GM12878 (cell line): Measurements from ENCODE around the gene TNFRSF1A. TPM values are rescaled to one million over a fixed set of nuclear protein-coding genes. Genes with fewer than 3 reads are reported as not detected.

Experiments
- ATAC-seq: fragments of 200-7000 bp; cut with Tn5 transposase; 3 replicates; pipeline ENCODE4 v1.9.1; 2020; ENCODE audit warnings: mild to moderate bottlenecking, moderate library complexity
- BruUV-seq: library from RNA; stranded (reverse); fragments of 400-500 nt; replicated peaks from 2 replicates; lab custom pipeline; 2021; lab: Mats Ljungman, UMichigan
- CTCF ChIA-PET: fragments of 300-600 bp; sonication (Branson Sonifier 250); formaldehyde crosslinking; extraction: SDS; loops from one replicate; lab custom pipeline; 2021; ENCODE audit warnings: inconsistent platforms; lab: Yijun Ruan, JAX
- POLR2A ChIA-PET: fragments of 350-600 bp; formaldehyde crosslinking; extraction: SDS; loops from one replicate; lab custom pipeline; 2021; ENCODE audit warnings: inconsistent platforms; lab: Charles Lee
- RAD21 ChIA-PET: fragments of 300-600 bp; sonication (Branson Sonifier 250); formaldehyde crosslinking; loops from one replicate; lab custom pipeline; 2023; ENCODE audit warnings: antibody characterized with exemption; ENCODE audit not compliant: unreplicated experiment; lab: Charles Lee
- SMC1A ChIA-PET: fragments of 300-600 bp; sonication (Branson Sonifier 250); formaldehyde crosslinking; loops from one replicate; lab custom pipeline; 2023; ENCODE audit not compliant: unreplicated experiment, uncharacterized antibody; lab: Charles Lee
- DNase-seq: peaks from one replicate; pipeline ENCODE4 v3.0.0-alpha.2; 2011; ENCODE audit warnings: low read depth, low spot score
- FAIRE-seq: peaks from 3 replicates; lab custom pipeline; 2011; peaks lifted over from hg19 to GRCh38; lab: Jason Lieb, UNC
- H2AFZ ChIP-seq: 2 replicates; pipeline ENCODE4 v1.6.0; 2011; ENCODE audit warnings: low read depth, low read length, control low read depth; ENCODE audit not compliant: control insufficient read depth
- H3K27ac ChIP-seq: 2 replicates; pipeline ENCODE4 v1.5.1; 2011; ENCODE audit warnings: control low read depth; ENCODE audit not compliant: control insufficient read depth, insufficient read depth
- H3K27me3 ChIP-seq, 2 experiments: replicated peaks in 1 of 2; 2 replicates each; pipeline versions ENCODE4 v1.6.0 to v1.6.1; 2011; ENCODE audit warnings: low read length in 1 of 2; ENCODE audit not compliant: control insufficient read depth in 2 of 2, insufficient read depth in 2 of 2
- H3K36me3 ChIP-seq, 2 experiments: 2 replicates each; pipeline ENCODE4 v1.5.1; 2011; ENCODE audit warnings: low read length in 1 of 2; ENCODE audit not compliant: control insufficient read depth in 2 of 2, insufficient read depth in 2 of 2
- H3K4me1 ChIP-seq: 2 replicates; pipeline ENCODE4 v1.6.1; 2011; ENCODE audit warnings: mild to moderate bottlenecking, low read length, moderate library complexity, mixed read lengths; ENCODE audit not compliant: control insufficient read depth, insufficient read depth
- H3K4me2 ChIP-seq: 2 replicates; pipeline ENCODE4 v1.6.0; 2011; ENCODE audit warnings: control low read depth; ENCODE audit not compliant: control insufficient read depth, insufficient read depth
- H3K4me3 ChIP-seq: fragments of 200-600 bp; sonication (generic); 2 replicates; pipeline ENCODE4 v1.5.1; 2016
- H3K79me2 ChIP-seq: 2 replicates; pipeline ENCODE4 v1.6.0; 2011; ENCODE audit warnings: low read length; ENCODE audit not compliant: control insufficient read depth, insufficient read depth
- H3K9ac ChIP-seq: 2 replicates; pipeline ENCODE4 v1.8.0; 2011; ENCODE audit warnings: low read length, control low read depth, mixed read lengths; ENCODE audit not compliant: control insufficient read depth, insufficient read depth
- H3K9me3 ChIP-seq: replicated peaks from 3 replicates; pipeline ENCODE4 v1.5.1; 2011; ENCODE audit warnings: mild to moderate bottlenecking, low read length; ENCODE audit not compliant: control insufficient read depth, insufficient read depth
- H4K20me1 ChIP-seq: 2 replicates; pipeline ENCODE4 v1.6.0; 2011; ENCODE audit not compliant: control insufficient read depth, insufficient read depth
- CEBPB ChIP-seq, 2 experiments: fragments of 150-350 bp in 1 of 2; IDR thresholded peaks; 2 replicates each; pipeline ENCODE4 v1.6.1; 2012 to 2014; ENCODE audit warnings: low read depth in 2 of 2, low read length in 2 of 2, borderline replicate concordance in 1 of 2, inconsistent platforms in 1 of 2
- EP300 ChIP-seq, 2 experiments: fragments of 150-350 bp in 1 of 2; IDR thresholded peaks; 2 replicates each; pipeline ENCODE4 v1.6.1; 2011 to 2012; ENCODE audit warnings: low read depth in 2 of 2, low read length in 2 of 2, borderline replicate concordance in 1 of 2, improper control_type of control experiment in 1 of 2, inconsistent platforms in 1 of 2; ENCODE audit not compliant: control insufficient read depth in 1 of 2
- MXI1 ChIP-seq: fragments of 150-350 bp; IDR thresholded peaks from 2 replicates; pipeline ENCODE4 v1.6.1; 2011; ENCODE audit warnings: low read depth, mild to moderate bottlenecking, inconsistent platforms, low read length, improper control_type of control experiment
- SIX5 ChIP-seq: IDR thresholded peaks from 2 replicates; pipeline ENCODE4 v1.6.1; 2011; ENCODE audit warnings: mild to moderate bottlenecking, low read depth, low read length, moderate library complexity; ENCODE audit not compliant: severe bottlenecking
- SMARCA5 ChIP-seq: fragments of 450-650 bp; IDR thresholded peaks from 2 replicates; pipeline ENCODE4 v1.6.1; 2017; ENCODE audit warnings: mild to moderate bottlenecking
- TAF1 ChIP-seq: IDR thresholded peaks from 2 replicates; pipeline ENCODE4 v1.6.1; 2011; ENCODE audit warnings: mild to moderate bottlenecking, low read depth, low read length, borderline replicate concordance
- TBL1XR1 ChIP-seq: IDR thresholded peaks from 2 replicates; pipeline ENCODE4 v1.6.1; 2012; ENCODE audit warnings: low read depth, low read length, improper control_type of control experiment
- ZBED1 ChIP-seq: IDR thresholded peaks from 2 replicates; pipeline ENCODE4 v1.6.1; 2016; ENCODE audit warnings: borderline replicate concordance
- ZNF24 ChIP-seq: fragments of 450-650 bp; IDR thresholded peaks from 2 replicates; pipeline ENCODE4 v1.6.1; 2017; ENCODE audit warnings: antibody characterized with exemption, mild to moderate bottlenecking
- WGBS: methylation state at CpG from one replicate; pipeline ENCODE4 v1.1.6; 2016; ENCODE audit warnings: low lambda C conversion rate; ENCODE audit not compliant: insufficient replicate concordance, insufficient coverage; ENCODE audit errors: missing lambda C conversion rate; 5-methylcytosine and 5-hydroxymethylcytosine counted together
- in situ Hi-C: fragments of 300-500 bp; cut with MboI; formaldehyde crosslinking; loops from 9 replicates; pipeline ENCODE4 v1.14.3; 2018; ENCODE audit warnings: mixed read lengths
- intact Hi-C: fragments of 100-400 bp; cut with micrococcal nuclease; formaldehyde crosslinking; loops from one replicate; pipeline ENCODE4 v1.14.2; 2022; ENCODE audit not compliant: unreplicated experiment
- polyA plus RNA-seq, 11 experiments: library from polyadenylated mRNA; depleted of rRNA in 4 of 11; unstranded in 6 of 11; stranded (reverse) in 5 of 11; fragments of >200 nt; fragmentation: Nextera tagmentation in 4 of 11; fragmentation: Illumina TruSeq in 1 of 11; extraction: Ambion mirVana in 4 of 11; extraction: Trizol in 1 of 11; gene quantifications; 1 replicate in 1 of 11; 2 replicates in 10 of 11; pipeline versions ENCODE4 v1.2.1 to v1.2.3, GENCODE V29; 2011 to 2016; ENCODE audit warnings: inconsistent platforms in 2 of 11, missing spikeins in 2 of 11, low read depth in 1 of 11
- total RNA-seq, 4 experiments: library from RNA; depleted of rRNA in 3 of 4; stranded (reverse); fragments of >200 nt in 3 of 4; fragmentation: Illumina TruSeq in 1 of 4; extraction: Trizol in 1 of 4; gene quantifications; 2 replicates each; pipeline versions ENCODE4 v1.2.1 to v1.2.3, GENCODE V29; 2013 to 2021
- TF ChIP-seq, protein P1 (sequence below): IDR thresholded peaks from 2 replicates; pipeline ENCODE4 v1.6.1; 2012; ENCODE audit warnings: low read depth, low read length, improper control_type of control experiment
- TF ChIP-seq, protein P2 (sequence below): fragments of 450-650 bp; IDR thresholded peaks from 2 replicates; pipeline ENCODE4 v1.6.1; 2016; ENCODE audit warnings: mild to moderate bottlenecking
- TF ChIP-seq, protein P3 (sequence below): fragments of 450-650 bp; IDR thresholded peaks from 2 replicates; pipeline ENCODE4 v1.6.1; 2014; ENCODE audit warnings: mild to moderate bottlenecking
- TF ChIP-seq, protein P4 (sequence below): IDR thresholded peaks from 2 replicates; pipeline ENCODE4 v1.6.1; 2011; ENCODE audit warnings: low read depth, mild to moderate bottlenecking, low read length, moderate library complexity, borderline replicate concordance; ENCODE audit errors: extremely low read depth
- TF ChIP-seq, protein P5 (sequence below): IDR thresholded peaks from 2 replicates; pipeline ENCODE4 v1.6.1; 2011; ENCODE audit warnings: borderline replicate concordance, low read depth, mild to moderate bottlenecking, moderate library complexity, low read length; ENCODE audit not compliant: insufficient read depth, poor library complexity, severe bottlenecking

Gene TNFRSF1A
- total and polyA plus RNA-seq, 10 of the 15 experiments (the other 5 are each of a cell fraction or from before 2014, with no cell fraction given): 0.24 to 16.5 (median 13.0) TPM

DNA sequence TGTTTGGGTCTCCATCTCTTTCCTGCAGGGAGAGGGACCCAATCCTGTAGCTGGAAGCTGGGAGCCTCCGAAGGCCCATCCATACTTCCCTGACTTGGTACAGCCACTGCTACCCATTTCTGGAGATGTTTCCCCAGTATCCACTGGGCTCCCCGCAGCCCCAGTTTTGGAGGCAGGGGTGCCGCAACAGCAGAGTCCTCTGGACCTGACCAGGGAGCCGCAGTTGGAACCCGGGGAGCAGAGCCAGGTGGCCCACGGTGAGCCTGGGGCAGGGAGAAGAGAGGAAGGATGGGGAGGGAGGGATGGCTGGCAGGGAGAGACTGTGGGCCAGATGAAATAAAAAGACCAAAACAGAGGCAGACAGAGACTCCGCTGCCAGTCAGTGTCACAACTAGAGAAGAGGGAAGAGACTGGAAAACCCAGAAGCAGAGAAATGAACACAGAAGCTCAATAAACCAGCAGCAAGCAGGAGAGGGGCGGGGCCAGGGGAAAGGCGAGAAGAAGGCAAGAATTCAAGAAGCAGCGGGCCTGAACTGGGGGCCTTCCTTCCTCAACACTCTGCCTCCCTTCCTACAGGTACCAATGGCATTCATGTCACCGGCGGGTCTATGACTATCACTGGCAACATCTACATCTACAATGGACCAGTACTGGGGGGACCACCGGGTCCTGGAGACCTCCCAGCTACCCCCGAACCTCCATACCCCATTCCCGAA lies 48.4 kb upstream of the TNFRSF1A start (continued):
- TF ChIP-seq, protein P1, sequence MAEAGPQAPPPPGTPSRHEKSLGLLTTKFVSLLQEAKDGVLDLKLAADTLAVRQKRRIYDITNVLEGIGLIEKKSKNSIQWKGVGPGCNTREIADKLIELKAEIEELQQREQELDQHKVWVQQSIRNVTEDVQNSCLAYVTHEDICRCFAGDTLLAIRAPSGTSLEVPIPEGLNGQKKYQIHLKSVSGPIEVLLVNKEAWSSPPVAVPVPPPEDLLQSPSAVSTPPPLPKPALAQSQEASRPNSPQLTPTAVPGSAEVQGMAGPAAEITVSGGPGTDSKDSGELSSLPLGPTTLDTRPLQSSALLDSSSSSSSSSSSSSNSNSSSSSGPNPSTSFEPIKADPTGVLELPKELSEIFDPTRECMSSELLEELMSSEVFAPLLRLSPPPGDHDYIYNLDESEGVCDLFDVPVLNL: no peak
- no peak for TF ChIP-seq TBL1XR1
- TF ChIP-seq, all 136 proteins: peak for 0

DNA sequence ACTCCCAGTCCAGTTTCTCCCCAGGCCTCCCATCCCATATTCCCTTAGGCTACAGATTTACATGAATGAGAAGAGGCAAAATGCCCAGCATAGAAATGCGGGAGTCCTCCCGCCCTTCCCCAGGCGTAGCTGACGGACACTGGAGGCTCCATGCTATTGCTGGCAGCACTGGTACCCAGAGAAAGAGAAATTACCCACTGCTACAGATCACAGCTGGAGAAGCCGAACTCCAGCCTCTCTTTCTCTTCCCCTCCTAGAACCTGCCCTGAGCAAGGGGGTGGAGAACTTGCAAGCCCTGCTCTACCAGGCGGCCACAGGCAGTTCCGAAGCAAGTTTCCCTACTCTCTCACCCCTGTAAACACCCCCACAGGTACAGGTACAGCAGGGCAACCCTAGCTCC lies 45.7 kb upstream of the TNFRSF1A start:
- BruUV-seq: no TSS peak
- no peak overlapping the region for H3K27ac ChIP-seq
- CTCF ChIA-PET: no interaction called here

More for the DNA sequence above, 45.7 kb upstream of the TNFRSF1A start:
- ChIA-PET RAD21 (no interaction called here), SMC1A (interaction anchor here (0.9 kb wide), 1 partner anchor 9 kb away, joined by 3 read pairs; no protein-coding TSS in a partner anchor), POLR2A (no interaction called here)
- no peaks in the 10 kb centered on the region for H3K4me1 ChIP-seq
- H3K36me3 ChIP-seq: no peaks in the 10 kb centered on the region; a peak in 1 of 4 replicates
- H3K79me2 ChIP-seq: no peaks in the 10 kb centered on the region
- DNase-seq (no peak), FAIRE-seq (no peak), ATAC-seq (no peak)
- intact Hi-C loops: no loop called here
- peaks cover 11 to 13% of the 10 kb centered on the region in 2 experiments; a peak in 3 of 4 replicates for H3K27me3 ChIP-seq
- H3K4me2 ChIP-seq: no peak overlapping the region
- TF ChIP-seq, protein P2, sequence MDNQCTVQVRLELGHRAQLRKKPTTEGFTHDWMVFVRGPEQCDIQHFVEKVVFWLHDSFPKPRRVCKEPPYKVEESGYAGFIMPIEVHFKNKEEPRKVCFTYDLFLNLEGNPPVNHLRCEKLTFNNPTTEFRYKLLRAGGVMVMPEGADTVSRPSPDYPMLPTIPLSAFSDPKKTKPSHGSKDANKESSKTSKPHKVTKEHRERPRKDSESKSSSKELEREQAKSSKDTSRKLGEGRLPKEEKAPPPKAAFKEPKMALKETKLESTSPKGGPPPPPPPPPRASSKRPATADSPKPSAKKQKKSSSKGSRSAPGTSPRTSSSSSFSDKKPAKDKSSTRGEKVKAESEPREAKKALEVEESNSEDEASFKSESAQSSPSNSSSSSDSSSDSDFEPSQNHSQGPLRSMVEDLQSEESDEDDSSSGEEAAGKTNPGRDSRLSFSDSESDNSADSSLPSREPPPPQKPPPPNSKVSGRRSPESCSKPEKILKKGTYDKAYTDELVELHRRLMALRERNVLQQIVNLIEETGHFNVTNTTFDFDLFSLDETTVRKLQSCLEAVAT: no peak
- no peak for TF ChIP-seq ZBED1
- no peak for TF ChIP-seq TAF1
- TF ChIP-seq, protein P3, sequence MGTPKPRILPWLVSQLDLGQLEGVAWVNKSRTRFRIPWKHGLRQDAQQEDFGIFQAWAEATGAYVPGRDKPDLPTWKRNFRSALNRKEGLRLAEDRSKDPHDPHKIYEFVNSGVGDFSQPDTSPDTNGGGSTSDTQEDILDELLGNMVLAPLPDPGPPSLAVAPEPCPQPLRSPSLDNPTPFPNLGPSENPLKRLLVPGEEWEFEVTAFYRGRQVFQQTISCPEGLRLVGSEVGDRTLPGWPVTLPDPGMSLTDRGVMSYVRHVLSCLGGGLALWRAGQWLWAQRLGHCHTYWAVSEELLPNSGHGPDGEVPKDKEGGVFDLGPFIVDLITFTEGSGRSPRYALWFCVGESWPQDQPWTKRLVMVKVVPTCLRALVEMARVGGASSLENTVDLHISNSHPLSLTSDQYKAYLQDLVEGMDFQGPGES: no peak
- TF ChIP-seq SIX5: no peak
- no peak for TF ChIP-seq EP300 (IDR thresholded peaks at IDR 0.05; ENCODE audit: borderline replicate concordance in 1 of 2, control insufficient read depth in 1 of 2, low read depth in 2 of 2, low read length in 2 of 2)
- TF ChIP-seq SMARCA5: no peak
- TF ChIP-seq CEBPB (IDR thresholded peaks at IDR 0.05; ENCODE audit: borderline replicate concordance in 1 of 2, low read depth in 2 of 2, low read length in 2 of 2): no peak
- TF ChIP-seq, protein P4, sequence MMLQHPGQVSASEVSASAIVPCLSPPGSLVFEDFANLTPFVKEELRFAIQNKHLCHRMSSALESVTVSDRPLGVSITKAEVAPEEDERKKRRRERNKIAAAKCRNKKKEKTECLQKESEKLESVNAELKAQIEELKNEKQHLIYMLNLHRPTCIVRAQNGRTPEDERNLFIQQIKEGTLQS: no peak
- no peak for TF ChIP-seq MXI1
- TF ChIP-seq, protein P5, sequence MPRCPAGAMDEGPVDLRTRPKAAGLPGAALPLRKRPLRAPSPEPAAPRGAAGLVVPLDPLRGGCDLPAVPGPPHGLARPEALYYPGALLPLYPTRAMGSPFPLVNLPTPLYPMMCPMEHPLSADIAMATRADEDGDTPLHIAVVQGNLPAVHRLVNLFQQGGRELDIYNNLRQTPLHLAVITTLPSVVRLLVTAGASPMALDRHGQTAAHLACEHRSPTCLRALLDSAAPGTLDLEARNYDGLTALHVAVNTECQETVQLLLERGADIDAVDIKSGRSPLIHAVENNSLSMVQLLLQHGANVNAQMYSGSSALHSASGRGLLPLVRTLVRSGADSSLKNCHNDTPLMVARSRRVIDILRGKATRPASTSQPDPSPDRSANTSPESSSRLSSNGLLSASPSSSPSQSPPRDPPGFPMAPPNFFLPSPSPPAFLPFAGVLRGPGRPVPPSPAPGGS: no peak
- no peak for TF ChIP-seq ZNF24
- H3K9me3 ChIP-seq: no peaks in the 10 kb centered on the region
- no peak overlapping the region for H3K9ac ChIP-seq
- in situ Hi-C loops: no loop called here
- no peaks in the 10 kb centered on the region; the same call in 1 of the 2 replicates for H4K20me1 ChIP-seq
- no peak overlapping the region for H3K4me3 ChIP-seq
- WGBS: 64% methylated on average over 7 of the region's 7 CpGs
- no peak overlapping the region for H2AFZ ChIP-seq
